HG03159 (cell line): ENCODE measurements around the gene CDC42BPA.
A peak's percentile ranks its signal among the peaks of the same experiment; 100 is the strongest.
"Not testable (repeated sequence)": the region's sequence is repeated elsewhere in the genome, so short reads cannot be mapped to it uniquely, and the experiment has no call there.

Source experiments
- ATAC-seq: cut with Tn5 transposase; IDR thresholded peaks from one replicate; pipeline ENCODE4 v1.9.1; 2021; ENCODE audit warnings: mild to moderate bottlenecking, moderate library complexity; ENCODE audit not compliant: unreplicated experiment

Gene CDC42BPA

DNA sequence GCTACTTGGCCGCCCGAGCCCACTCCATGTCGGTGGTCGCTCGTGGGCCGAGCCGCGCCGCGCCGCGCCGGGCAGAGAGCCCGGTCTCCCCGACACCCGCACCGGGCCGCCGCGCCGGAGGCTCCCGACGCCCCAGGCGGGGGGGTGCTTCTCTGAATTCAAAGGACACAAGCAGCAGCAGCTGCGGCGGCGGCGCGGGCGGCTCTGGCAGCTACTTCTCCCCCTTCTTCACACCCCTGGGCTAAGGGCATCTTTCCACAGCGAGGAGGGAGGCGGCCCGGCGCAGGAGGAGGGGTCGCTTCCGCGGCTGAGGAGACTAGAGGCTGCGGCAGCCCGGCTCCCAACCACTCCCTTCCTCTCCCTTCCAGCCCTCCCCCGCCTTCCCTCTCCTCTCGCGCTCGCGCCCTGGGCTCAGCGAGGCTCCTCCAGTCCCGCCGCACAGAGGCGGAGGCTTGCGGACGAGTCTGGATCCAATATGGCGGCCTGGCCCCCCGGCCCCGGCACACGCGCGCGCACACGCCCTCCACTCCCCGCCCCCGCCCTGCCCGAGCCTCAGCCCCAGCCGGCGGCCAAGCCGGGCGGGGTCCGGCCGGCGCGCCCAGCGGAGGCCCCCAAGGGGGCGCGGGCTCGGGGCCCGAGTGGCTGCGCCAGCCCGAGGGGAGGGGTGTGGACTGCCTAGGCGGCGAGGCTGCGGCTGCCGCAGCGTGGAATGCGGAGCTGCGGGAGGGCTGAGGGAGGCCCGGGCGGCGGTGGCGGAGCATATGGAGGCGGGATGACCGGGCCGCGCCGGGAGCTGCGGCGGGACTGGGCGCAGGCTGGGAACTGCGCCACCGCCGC lies at the start of gene CDC42BPA:
TSS of gene CDC42BPA (minus strand) at position 477 of the 837 bp plus-strand sequence. CDS start 1,310 bp downstream, outside the sequence.
- ATAC-seq, result peak; percentile 53

DNA sequence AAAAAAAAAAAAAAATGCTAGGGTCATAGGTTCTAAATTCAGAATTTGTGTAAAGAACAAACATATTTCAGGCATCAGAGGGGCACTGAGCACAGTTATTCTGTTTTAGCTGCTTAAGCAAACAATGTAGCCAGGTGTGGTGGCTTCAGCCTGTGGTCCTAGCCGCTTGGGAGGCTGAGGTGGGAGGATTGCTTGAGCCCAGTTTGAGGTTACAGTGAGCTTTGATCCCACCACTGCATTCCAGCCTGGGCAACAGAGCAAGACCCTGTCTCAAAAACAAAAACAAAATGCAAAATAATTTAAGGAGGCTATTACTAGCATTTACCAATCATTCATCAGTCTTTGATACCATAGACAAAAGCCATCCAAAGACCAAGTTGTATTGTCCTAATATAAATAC lies 49.7 kb upstream of the CDC42BPA start:
- ATAC-seq, result no peak

GRCh38 chr1:227365473-227366431 lies 47.5 kb upstream of the CDC42BPA start:
- ATAC-seq, result no peak

GRCh38 chr1:227364657-227365056 lies 46.4 kb upstream of the CDC42BPA start:
- no peak for ATAC-seq

DNA sequence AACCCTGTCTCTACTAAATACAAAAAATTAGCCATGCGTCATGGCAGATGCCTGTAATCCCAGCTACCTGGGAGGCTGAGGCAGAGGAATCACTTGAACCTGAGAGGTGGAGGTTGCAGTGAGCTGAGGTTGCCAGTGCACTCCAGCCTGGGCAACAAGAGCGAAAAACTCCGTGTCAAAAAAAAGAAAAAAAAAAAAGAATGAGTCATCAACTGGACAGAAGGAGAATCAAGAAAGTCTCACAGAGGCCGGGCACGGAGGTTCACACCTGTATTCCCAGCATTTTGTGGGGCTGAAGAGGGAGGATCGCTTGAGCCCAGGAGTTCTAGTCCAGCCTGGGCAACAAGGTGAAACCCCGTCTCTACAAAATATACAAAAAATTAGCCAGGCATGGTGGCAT lies 45.5 kb upstream of the CDC42BPA start:
- ATAC-seq, result no peak

GRCh38 chr1:227362039-227362438 lies 43.7 kb upstream of the CDC42BPA start:
- ATAC-seq, result no peak

DNA sequence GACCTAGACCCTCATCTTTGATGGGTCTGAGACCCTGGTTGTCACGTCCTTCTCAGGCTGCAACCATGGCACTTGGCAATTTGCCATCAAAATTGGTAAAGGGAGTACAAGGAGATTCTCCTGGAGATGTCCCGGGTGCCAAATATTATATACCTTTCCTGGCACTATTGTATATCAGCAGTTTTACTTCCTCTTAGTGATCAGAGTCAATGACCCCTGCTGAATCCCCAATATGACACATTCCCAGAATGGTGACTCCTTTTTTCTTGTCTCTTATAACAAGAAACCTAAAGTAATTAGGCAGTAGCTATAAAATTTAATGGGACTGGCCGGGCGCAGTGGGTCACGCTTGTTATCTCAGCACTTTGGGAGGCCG lies 39.6 kb upstream of the CDC42BPA start:
- no peak for ATAC-seq

DNA sequence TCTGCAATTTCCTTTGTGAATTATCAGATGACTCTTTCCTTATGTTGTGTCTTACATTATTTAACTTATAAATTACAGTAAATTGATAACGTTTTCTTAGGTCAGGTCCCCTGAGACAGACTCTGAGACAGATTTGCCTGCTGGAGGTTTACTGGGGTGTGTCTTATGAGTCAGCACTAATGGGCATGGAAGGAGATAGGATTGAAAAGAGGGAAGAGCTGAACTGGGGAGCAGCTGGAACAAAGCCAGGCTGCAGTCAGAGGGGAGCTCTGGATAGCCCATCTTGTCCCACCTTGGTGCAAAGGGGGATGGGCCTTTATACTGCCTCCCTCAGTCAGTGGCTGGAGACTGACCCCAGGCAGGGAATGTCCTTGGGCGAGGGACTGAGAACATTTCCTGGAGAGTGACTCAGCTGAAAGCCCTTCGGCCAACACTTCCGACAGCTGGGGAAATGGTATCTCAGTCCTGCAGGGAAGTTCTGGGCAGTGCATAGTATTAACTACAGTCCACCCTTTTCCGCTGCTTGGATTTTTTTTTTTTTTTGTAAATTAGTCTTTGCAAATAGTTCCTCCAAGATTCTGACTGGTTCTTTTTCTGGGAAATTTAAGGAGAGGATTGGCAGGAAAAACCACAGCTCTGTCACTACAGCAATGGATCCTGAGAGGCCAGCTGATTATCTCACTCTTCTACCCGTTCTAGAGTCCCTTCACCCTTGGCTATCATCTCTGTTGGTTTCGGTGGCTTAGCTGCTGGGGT lies 39.1 kb upstream of the CDC42BPA start:
- no peak for ATAC-seq

GRCh38 chr1:227356620-227357146 lies 38.4 kb upstream of the CDC42BPA start:
- ATAC-seq, result no peak

- no peak for ATAC-seq
Observed at GRCh38 chr1:227355542-227356245, 37.4 kb upstream of the CDC42BPA start.

DNA sequence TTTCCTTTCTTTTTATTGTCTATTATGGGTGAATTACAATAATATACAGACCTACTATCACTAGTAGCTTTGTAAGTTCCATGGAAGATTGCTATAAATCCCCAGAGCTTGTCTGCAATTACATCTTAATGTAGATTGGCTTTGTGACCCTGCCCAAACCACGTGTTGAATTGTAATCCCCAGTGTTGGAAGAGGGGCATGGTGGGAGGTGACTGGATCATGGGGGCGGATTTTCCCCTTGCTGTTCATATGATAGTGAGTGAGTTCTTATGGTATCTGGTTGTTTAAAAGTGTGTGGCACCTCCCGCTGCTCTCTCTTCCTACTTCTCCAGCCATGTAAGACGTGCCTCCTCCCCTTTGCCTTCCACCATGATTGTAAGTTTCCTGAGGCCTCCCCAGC lies 34.9 kb upstream of the CDC42BPA start:
- no peak for ATAC-seq

- ATAC-seq, result not testable (repeated sequence)
Observed at GRCh38 chr1:227352164-227352563, 33.9 kb upstream of the CDC42BPA start.

DNA sequence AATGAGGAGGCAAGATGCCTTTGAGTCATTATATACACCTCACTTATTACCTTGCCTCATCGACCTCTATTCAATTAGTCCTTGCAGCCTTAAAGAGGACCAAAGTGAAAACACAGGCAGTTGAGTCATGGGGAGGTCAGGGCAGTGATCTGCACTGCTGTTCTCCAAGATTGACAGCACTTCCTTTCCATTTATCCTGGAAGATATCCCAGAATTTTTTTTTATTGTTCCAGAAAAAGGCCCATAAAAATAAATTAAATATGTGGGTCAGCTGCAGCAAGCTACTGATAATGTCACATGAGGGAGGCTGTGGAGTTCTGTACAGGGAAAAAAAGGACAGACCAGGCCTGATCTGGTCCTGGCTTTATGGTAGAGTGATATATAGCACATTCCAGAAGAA lies 33.2 kb upstream of the CDC42BPA start:
- ATAC-seq, result no peak

DNA sequence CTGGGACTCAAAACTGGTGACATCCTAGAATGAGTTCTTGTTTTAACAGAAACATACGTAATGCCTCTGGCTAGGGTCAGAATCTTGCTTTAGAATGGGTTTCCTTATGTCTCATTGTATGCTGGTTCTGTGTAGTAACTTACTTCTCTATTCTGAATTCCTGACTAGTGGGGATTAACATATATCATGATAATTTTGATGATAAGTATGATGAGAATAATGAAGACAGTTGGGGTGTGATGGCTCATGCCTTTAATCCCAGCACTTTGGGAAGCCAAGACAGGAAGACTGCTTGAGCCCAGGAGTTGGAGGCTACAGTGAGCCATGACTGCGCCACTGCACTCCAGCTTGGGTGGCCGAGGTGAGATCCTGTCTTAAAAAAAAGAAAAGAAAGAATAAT lies 31.7 kb upstream of the CDC42BPA start:
- no peak for ATAC-seq

- ATAC-seq, result no peak
Observed at GRCh38 chr1:227343727-227344551, 25.6 kb upstream of the CDC42BPA start.

DNA sequence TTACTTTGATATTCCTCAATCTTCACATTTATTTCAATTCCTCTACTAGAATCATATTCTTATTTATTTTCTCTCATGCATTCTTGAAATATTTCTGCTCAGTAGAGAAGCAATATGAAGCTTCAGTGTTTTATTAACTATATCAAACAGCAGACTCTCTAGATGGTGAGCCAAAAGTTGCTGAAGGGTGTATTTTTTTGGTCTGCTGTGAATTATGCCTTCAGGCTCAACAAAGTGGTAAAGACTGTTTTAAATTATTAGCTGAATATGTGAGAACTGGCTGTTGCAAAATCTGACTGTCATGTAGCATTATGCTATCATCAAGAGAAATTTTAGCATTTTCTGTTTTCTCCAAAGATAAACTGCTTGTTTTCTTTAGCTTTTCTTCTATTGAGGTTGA lies 24.9 kb upstream of the CDC42BPA start:
- no peak for ATAC-seq

DNA sequence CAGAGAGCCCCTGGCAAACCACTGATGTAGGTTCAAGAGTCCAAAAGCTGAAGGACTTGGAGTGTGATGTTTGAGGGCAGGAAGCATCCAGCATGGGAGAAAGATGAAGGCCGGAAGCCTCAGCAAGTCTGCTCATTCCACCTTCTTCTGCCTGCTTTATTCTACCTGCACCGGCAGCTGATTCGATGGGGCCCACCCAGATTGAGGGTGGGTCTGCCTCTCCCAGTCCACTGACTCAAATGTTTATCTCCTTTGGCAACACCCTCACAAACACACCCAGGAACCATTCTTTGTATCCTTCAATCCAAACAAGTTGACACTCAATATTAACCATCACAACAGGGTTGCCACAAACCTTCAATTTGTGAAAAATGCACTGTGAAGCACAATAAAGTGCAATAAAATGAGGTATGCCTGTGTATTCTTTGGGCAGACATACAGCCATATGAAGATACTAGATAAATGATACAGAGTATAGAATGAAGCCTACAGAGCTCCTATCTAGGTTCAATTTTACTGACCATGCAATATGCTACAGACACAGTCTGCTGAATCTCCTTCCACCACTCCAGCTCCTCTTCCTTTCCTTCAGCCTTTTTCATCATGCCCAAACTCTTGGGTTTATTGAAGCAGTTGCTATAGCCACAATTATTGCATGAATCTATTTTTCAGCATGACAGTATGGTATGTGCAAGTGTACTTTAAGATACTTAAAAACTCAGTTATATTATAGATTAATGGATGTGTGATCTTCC lies 24.0 kb upstream of the CDC42BPA start:
- ATAC-seq, result no peak

DNA sequence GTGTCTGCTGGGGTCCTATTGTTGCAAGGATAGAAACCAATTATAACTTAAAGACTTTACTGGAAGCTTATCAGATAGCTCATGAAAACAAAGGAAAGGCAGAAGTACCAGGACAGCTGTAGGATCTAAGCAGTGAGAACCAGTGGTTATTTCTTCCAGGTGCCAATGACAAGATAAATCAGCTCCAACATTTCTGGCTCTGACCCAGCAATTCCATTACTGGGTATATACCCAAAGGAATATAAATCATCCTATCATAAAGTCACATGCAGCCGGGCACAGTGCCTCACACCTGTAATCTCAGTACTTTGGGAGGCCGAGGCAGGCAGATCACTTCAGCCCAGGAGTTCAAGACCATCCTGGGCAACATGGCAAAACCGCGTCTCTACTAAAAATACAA lies 17.8 kb upstream of the CDC42BPA start:
- ATAC-seq, result not testable (repeated sequence)
